NCI-H1436 (cell line): ENCODE measurements around the gene MAEA.

Experiments used
- DNase-seq: peaks from one replicate; lab custom pipeline; 2025; lab: John Stamatoyannopoulos, UW

MAEA gene

DNA sequence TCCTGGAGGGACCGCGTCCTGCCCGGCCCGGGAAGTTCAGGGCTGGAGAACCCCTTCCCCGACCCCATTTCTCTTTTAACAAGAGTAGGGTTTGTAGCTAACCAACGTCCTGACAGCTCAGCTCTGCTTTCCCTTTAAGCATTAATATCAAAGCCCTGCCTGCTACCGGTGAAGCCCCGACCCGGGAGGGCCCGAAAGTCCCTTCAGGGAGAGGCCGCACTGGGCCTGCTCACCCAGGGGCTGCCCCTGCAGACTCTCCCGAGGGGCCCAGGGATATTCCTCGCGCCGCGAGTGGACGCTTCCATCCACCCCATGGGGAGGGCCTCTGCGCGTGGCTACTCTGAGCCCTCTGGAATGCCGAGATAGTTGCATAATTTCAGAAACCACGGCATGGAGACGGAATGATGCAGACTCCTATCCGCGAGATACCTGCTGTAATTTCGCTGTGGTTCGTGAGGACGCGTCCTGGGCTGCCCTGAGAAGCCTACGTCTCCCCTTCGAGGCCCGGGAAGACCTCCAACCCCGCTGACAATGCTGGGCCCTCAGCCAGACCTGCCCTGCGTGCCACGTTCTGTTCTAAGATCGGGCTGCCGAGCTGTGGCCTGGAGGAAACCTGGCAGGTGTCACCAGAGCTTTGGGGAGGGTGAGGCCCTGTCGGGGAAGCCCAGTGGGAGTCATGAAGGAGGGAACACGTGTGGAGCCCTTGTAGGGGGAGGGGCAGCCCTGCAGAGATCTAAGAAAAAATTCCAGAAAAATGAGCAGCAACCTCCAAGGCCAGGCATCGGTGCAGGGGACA, 39.8 kb upstream of the MAEA start:
- DNase-seq = no peak

GRCh38 chr4:1250527-1250812, 39.2 kb upstream of the MAEA start:
- no peak for DNase-seq

DNA sequence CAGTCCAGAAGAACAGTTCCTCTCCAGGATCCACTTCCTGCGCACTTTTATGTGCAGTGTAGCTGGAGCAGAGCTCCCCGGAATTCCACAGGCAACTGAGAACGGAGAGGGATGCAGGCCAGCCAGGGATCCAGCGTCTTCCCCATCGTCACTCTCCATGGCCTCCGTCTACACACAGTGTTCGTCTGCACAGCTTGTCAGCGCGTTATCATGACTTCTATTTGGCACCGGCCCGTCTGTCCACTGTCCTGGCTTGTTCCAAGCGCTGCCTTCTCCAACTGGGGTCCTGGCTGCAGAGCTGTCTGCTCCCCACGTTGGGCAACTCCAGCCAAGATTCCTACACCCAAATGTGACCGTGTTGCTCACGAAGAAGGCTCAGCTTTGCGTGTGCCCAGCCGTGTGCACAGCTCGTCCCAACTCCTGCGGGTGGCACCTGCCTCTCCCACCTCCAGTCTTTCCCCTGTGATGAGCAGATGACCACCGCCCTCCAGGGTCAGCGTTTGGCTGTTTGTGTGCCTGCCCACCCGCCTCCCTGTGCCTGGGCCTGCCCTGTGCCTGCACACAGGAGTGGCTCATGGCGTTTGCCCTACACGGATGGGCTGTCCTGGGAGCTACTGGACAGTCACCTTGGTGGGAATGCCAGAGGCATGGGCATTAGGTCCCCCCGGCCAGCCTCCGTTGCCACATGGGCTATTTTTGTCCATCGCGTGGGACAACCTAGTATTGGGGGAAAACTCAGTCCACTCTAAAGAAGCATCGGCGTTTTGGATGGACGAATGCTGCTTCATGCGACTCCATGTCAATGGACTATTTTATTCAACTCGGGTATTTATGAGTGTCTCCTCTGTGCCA, 38.5 kb upstream of the MAEA start:
- DNase-seq = no peak

DNA sequence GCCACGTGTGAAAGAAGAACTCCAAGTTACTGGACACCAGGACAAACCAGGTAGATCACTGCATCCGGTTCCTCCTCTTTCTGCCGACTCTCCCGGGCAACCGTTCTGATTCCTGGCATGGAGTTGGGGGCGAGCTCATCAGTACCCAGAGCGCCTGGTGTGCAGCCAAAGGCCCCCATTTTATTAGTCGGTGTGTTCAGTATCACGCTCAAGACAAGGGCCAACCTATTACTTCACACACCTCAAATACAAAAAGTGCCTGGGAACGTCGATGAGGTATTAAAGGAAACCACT, 38.0 kb upstream of the MAEA start:
- DNase-seq = no peak

GRCh38 chr4:1252928-1253492, 36.7 kb upstream of the MAEA start:
- no peak for DNase-seq

DNA sequence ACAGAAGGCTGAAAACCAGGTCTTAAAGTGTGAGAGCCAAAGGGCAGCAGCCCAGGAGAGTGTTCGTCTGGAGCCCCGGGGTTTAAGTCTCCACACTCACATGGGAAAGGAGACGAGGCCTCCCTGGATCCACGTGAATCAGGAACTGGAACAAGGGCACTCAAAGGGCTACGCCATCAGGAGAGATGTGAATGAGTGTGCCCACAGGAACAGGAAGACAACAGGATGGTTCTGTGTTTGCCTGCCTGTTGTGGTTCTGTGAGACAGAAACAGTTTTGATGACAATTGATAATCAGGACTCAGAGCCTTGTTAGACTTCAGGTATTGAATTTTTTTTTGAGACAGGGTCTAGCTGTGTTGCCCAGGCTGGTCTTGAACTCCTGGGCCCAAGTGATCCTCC, 35.9 kb upstream of the MAEA start:
- DNase-seq = no peak

- no peak for DNase-seq
Measured at GRCh38 chr4:1255151-1255550, 34.5 kb upstream of the MAEA start.

DNA sequence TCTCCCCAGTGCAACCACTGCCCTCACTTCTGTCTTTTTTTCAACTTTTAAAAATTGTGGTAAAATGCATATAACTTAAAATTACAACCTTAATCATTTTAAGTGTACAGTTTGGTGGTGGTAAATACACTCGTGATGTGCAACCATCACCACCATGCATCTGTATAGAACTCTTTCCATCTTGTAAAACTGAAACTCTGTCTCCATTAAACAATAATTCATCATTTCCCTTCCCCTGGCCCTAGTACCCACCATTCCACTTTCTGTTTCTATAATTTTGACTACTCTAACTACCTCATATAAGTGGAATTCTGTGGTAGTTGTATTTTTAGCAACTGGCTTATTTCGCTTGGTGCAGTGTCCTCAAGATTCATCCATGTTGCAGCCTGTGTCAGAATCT, 34.0 kb upstream of the MAEA start:
- no peak for DNase-seq

DNA sequence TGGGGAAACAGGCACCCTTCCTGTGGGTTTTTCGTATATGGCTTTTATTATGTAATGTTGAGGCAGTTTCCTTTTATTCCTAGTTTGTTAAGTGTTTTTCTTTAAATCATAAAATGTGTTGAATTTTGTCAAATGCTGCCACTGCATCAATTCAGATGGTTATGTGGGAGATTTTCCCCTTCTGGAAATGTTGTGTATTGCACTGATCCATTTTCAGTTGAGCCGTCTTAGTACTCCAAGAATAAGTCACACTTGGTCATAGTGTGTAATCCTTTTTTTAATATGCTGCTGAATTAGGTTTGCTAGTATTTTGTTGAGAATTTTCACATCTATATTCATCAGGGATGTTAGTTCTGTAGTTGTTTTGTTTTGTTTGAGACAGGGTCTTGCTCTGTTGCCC, 31.2 kb upstream of the MAEA start:
- no peak for DNase-seq

DNA sequence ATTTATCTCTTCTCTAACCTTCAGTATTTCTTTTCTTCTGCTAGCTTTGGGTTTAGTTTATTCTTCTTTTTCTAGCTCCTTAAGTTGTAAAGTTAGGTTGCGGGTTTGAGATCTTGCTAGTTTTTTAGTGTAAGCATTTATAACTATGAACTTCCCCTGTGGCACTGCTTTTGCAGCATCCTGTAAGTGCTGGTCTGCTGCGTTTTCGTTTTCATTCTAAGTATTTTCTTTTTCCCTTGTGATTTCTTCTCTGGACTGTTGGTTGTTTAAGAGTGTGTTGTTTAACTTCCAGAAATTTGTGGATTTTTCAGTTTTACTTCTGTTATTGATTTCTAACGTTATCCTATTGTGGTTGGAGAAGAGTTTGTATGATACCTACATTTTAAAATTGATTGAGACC, 29.7 kb upstream of the MAEA start:
- no peak for DNase-seq

- DNase-seq = no peak
Measured at GRCh38 chr4:1260418-1261106, 29.1 kb upstream of the MAEA start.

- DNase-seq = no peak
Measured at GRCh38 chr4:1261107-1261928, 28.4 kb upstream of the MAEA start.

- DNase-seq = no peak
Measured at GRCh38 chr4:1264942-1265341, 24.7 kb upstream of the MAEA start.

DNA sequence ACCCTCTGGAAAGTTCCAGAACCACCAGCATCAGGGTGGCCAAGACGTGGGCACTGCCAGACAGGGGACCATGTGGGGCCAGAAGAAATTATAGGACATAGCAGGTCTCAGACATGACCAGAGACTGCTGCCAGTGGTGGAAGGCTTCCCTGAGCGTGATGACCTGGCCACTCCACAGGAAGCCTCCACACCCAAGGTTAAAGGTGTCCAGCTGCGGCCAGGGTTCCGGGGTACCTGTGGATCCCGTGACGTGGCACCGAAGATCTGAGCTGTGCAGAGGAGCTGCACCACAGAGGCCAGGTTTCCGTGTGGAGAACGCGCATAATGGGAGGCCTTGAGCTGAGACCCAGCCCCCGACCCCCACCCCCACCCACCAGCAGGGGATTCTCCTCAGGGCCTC, 24.3 kb upstream of the MAEA start:
- no peak for DNase-seq

GRCh38 chr4:1266881-1267763, 22.6 kb upstream of the MAEA start:
- no peak for DNase-seq

GRCh38 chr4:1269209-1269608, 20.5 kb upstream of the MAEA start:
- DNase-seq = no peak

- DNase-seq = no peak
Measured at GRCh38 chr4:1271686-1272085, 18.0 kb upstream of the MAEA start.

DNA sequence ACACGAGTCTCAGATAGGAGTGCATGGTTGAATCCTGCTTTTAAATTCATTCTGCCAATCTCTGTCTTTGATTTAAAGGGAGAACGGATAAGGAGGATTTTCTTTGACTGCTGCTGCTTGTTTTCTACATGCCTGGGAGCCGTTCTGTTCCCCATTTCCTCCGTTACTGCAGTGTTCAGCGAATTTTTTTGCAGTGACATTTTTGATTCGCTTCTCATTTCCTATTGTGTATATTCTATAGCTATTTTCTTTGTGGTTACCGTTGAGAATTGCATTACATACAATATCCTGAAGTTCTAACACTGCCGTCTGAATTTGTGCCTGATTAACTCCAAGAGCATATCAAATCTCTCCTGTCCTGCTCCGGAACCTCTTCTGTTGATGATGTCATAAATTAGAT, 14.8 kb upstream of the MAEA start:
- DNase-seq = no peak

DNA sequence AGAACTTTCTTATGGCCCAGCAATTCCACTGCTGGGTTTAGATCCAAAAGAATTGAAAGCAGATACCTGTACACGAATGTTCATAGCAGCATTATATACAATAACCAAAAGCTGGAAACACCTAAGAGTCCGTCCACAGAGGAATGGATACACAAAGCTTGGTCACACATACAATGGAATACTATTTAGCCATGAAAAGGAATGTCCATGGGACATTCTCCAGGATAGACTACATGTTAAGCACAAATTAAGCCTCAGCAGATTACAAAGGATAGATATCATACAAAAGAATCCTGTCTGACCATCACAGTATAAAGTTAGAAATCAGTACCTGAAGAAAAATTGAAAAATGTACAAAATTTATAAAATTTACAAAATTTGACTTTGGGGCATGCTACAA, 12.7 kb upstream of the MAEA start:
- no peak for DNase-seq

GRCh38 chr4:1277667-1278665, 11.7 kb upstream of the MAEA start:
- no peak for DNase-seq
